Uterus (tissue), 4 donors: ENCODE data around the gene CEP112. TPM values are rescaled to one million over a fixed set of nuclear protein-coding genes. Genes with fewer than 3 reads are reported as not detected.

Experiments
- DNase-seq, 2 donors: peaks; one replicate each; pipeline ENCODE4 v3.0.0-alpha.2; 2019 to 2020
- H3K27ac ChIP-seq, 2 donors: fragments of 200-600 bp; sonication (generic); 1 replicate in 1 of 2; 2 replicates in 1 of 2; pipeline ENCODE4 v1.5.1; 2016 to 2018
- H3K27me3 ChIP-seq, 2 donors: fragments of 200-600 bp; sonication (generic); one replicate each; pipeline ENCODE4 v1.5.1; 2018 to 2019; ENCODE audit warnings: control low read depth in 1 of 2
- H3K36me3 ChIP-seq, 2 donors: fragments of 200-600 bp; sonication (generic); one replicate each; pipeline ENCODE4 v1.5.1; 2019; ENCODE audit warnings: control low read depth in 1 of 2
- H3K4me1 ChIP-seq, 2 donors: fragments of 200-600 bp; sonication (generic); one replicate each; pipeline ENCODE4 v1.5.1; 2018 to 2019; ENCODE audit warnings: control low read depth in 1 of 2
- H3K4me3 ChIP-seq, 2 donors: fragments of 200-600 bp; sonication (generic); 1 replicate in 1 of 2; 2 replicates in 1 of 2; pipeline ENCODE4 v1.5.1; 2018 to 2019; ENCODE audit warnings: mild to moderate bottlenecking in 1 of 2
- H3K9me3 ChIP-seq, 2 donors: fragments of 200-600 bp; sonication (generic); one replicate each; pipeline ENCODE4 v1.5.1; 2019; ENCODE audit warnings: control low read depth in 1 of 2
- POLR2A ChIP-seq, 2 donors: fragments of 450-650 bp; IDR thresholded peaks; one replicate each; pipeline ENCODE4 v1.6.1; 2016; ENCODE audit warnings: antibody characterized with exemption in 2 of 2, mild to moderate bottlenecking in 1 of 2, moderate library complexity in 1 of 2
- intact Hi-C: fragments of 100-400 bp; cut with DNase I; formaldehyde crosslinking; loops from one replicate; pipeline ENCODE4 v1.15.1; 2023; ENCODE audit warnings: low total_unique reads
- total RNA-seq, 4 donors: library from RNA; depleted of rRNA in 3 of 4; stranded (reverse); fragments of >200 nt in 3 of 4; gene quantifications; one replicate each; pipeline versions ENCODE4 v1.1.0 to v1.2.4, GENCODE V29; 2014 to 2023
- TF ChIP-seq, protein P1 (sequence below), 4 experiments: fragments of 200-600 bp in 2 of 4; fragments of 450-650 bp in 2 of 4; sonication (generic) in 2 of 4; IDR thresholded peaks; one replicate each; pipeline ENCODE4 v1.5.1; 2016 to 2019; ENCODE audit warnings: antibody characterized with exemption in 4 of 4, mild to moderate bottlenecking in 2 of 4, moderate library complexity in 1 of 4
- donor health status: DM: yes; HTN: yes; CAD: no.

Gene CEP112
- total RNA-seq, 4 donors from 2014 or later, result 36.6 to 96.5 (median 52.4) TPM

DNA sequence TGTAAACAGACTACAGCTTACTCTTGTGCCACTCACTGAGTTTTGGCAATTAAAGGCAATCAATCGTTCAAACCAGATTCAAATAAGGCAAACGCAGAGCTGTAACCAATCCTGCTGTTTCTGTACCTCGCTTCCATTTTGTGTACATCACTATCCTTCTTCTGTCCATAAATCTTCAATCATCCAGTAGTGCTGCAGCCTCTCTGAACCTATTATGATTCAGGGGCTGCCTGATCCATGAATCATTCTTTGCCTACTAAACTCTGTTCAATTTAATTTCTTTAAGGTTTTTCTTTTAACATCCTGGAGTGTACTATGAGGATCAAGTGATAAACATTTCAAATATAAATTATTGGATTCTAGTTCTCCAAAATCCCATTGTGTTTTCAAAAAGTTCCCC lies 93.9 kb downstream of the CEP112 start:
- no peak for DNase-seq
- Histone ChIP-seq H3K9me3 (no peaks in the 10 kb centered on the region), H3K4me1 (no peaks in the 10 kb centered on the region), H3K4me3 (no peak overlapping the region), H3K36me3 (no peaks in the 10 kb centered on the region), H3K27ac (no peak overlapping the region), H3K27me3 (no peaks in the 10 kb centered on the region)
- TF ChIP-seq, protein P1, sequence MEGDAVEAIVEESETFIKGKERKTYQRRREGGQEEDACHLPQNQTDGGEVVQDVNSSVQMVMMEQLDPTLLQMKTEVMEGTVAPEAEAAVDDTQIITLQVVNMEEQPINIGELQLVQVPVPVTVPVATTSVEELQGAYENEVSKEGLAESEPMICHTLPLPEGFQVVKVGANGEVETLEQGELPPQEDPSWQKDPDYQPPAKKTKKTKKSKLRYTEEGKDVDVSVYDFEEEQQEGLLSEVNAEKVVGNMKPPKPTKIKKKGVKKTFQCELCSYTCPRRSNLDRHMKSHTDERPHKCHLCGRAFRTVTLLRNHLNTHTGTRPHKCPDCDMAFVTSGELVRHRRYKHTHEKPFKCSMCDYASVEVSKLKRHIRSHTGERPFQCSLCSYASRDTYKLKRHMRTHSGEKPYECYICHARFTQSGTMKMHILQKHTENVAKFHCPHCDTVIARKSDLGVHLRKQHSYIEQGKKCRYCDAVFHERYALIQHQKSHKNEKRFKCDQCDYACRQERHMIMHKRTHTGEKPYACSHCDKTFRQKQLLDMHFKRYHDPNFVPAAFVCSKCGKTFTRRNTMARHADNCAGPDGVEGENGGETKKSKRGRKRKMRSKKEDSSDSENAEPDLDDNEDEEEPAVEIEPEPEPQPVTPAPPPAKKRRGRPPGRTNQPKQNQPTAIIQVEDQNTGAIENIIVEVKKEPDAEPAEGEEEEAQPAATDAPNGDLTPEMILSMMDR (IDR thresholded peaks at IDR 0.05), result no peak
- intact Hi-C loops, result no loop called here

DNA sequence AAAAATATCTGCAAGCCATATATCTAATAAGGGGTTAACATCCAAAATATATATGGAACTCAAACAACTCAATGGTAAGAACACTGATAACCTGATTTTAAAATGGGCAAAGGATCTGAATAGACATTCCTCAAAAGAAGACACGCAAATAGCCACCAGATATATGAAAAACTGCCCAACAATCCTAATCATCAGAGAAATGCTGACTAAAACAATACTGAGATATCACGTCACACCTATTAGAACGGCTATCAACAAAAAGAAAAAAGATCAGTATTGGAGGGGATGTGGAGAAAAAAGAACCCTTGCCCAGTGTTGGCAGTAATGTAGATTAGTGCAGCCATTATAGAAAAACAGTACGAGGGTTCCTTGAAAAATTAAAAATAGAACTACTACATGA lies 97.2 kb downstream of the CEP112 start:
- Histone ChIP-seq H3K4me1 (no peaks in the 10 kb centered on the region), H3K4me3 (no peak overlapping the region), H3K27ac (no peak overlapping the region), H3K27me3 (no peaks in the 10 kb centered on the region), H3K36me3 (no peaks in the 10 kb centered on the region), H3K9me3 (no peaks in the 10 kb centered on the region)
- no peak for DNase-seq
- TF ChIP-seq, protein P1 (IDR thresholded peaks at IDR 0.05), result no peak
- TF ChIP-seq POLR2A (IDR thresholded peaks at IDR 0.05), result no peak
- intact Hi-C loops, result no loop called here

DNA sequence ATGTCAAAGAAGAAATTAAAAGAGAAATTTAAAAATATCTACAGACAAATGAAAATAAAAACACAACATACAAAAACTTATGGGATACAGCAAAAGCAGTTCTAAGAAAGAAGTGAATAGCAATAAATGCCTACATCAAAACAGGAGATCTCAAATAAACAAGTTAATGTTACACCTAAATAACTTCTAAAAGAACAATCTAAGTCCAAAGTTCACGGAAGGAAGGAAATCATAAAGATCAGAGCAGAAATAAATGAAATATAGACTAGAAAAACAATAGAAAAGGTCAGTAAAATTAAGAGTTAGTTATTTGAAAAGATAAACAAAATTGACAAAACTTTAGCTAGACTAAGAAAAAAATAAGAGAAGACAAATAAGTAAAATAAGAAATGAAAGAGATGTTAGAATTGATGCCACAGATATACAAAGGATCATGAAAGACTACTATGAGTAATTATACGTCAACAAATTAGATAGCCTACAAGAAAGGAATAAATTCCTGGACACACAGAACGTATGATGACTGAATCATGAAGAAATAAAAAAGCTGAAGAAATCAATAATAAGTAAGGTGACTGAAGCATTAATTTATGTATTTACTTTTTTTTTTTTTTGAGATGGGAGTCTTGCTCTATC lies 100.4 kb downstream of the CEP112 start:
- TF ChIP-seq POLR2A (IDR thresholded peaks at IDR 0.05), result no peak
- TF ChIP-seq, protein P1 (IDR thresholded peaks at IDR 0.05), result no peak
- DNase-seq, result no peak
- H3K4me1 ChIP-seq, result no peaks in the 10 kb centered on the region
- H3K4me3 ChIP-seq, result no peak overlapping the region
- no peaks in the 10 kb centered on the region for H3K36me3 ChIP-seq
- no peaks in the 10 kb centered on the region for H3K9me3 ChIP-seq
- intact Hi-C loops, result no loop called here
- H3K27me3 ChIP-seq, result no peaks in the 10 kb centered on the region
- H3K27ac ChIP-seq, result no peak overlapping the region

DNA sequence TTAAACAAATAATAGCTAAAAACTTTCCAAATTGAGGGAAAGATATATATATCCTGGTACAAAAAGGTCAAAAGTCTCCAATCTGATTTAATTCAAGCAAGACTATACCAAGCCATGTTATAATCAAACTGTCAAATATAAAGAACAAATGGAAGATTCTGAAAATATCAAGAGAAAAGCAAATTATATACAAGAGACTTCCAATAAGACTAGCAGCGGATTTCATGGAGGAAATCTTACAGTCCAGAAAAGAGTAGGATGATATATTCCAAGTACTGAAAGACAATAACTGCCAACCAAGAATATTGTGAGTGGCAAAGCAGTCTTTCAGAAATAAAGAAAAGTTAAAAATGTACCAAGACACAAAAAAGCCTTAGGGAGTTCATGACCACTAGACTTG lies 102.2 kb downstream of the CEP112 start:
- no peak for DNase-seq
- Histone ChIP-seq H3K4me1 (no peaks in the 10 kb centered on the region), H3K4me3 (no peak overlapping the region), H3K27ac (no peak overlapping the region), H3K27me3 (no peaks in the 10 kb centered on the region), H3K36me3 (no peaks in the 10 kb centered on the region), H3K9me3 (no peaks in the 10 kb centered on the region)
- no peak for TF ChIP-seq POLR2A (IDR thresholded peaks at IDR 0.05)
- TF ChIP-seq, protein P1 (IDR thresholded peaks at IDR 0.05), result no peak
- intact Hi-C loops, result no loop called here

DNA sequence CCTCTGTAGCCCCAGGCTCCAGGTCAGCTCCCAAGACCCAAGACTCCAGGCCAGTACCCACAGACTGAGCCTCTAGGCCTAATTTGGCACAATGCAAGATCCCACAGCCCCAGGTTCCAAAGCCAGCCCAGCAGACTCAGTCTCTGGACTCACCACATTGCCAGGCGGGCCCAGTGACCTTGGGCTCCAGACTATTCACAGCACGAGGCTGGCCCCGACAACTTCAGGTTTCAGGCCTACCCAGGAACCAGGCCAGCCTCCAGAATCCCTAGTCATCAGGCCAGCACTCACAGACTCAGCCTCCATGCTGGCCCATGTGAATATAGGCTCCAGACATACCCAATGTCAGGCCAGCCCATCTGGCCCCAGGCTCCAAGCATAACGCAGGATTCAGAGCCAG lies 103.8 kb downstream of the CEP112 start:
- Histone ChIP-seq H3K9me3 (no peaks in the 10 kb centered on the region), H3K27me3 (no peaks in the 10 kb centered on the region), H3K36me3 (no peaks in the 10 kb centered on the region), H3K27ac (no peak overlapping the region), H3K4me1 (no peaks in the 10 kb centered on the region), H3K4me3 (no peak overlapping the region)
- DNase-seq, result no peak
- TF ChIP-seq, protein P1 (IDR thresholded peaks at IDR 0.05), result no peak
- no peak for TF ChIP-seq POLR2A (IDR thresholded peaks at IDR 0.05)
- intact Hi-C loops, result no loop called here
